DND-41 (cell line): ENCODE measurements around the gene FSHR.

Experiments
- EZH2 ChIP-seq: IDR thresholded peaks from 3 replicates; pipeline ENCODE4 v1.6.1; 2012; ENCODE audit warnings: borderline replicate concordance, low read depth, mild to moderate bottlenecking, moderate library complexity, low read length, inconsistent platforms; ENCODE audit not compliant: severe bottlenecking
- TF ChIP-seq, protein P1 (sequence below): IDR thresholded peaks from 2 replicates; pipeline ENCODE4 v1.5.1; 2012; ENCODE audit warnings: borderline replicate concordance, low read length, moderate library complexity, mild to moderate bottlenecking; ENCODE audit not compliant: poor library complexity, severe bottlenecking; ENCODE audit errors: extremely low read depth

DNA sequence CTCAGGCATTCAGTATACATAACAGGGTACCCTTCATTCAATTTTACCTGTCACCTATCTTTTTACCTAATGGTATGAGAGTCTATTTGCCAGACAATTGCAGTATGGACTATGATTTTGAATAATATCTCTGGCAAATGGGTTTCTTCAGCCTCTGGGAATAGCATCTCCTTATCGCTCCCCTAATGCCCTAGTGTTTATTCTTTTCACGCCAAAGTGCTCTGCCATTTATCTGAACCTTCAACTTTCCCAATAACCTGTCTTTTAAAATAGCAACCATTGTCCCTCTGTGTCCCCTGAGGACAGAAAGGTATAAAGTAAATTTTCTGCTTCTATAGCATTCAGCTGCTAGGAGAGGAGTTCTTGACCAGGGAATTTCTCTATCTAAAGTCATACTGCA, 45.0 kb upstream of the FSHR start:
- TF ChIP-seq, protein P1, sequence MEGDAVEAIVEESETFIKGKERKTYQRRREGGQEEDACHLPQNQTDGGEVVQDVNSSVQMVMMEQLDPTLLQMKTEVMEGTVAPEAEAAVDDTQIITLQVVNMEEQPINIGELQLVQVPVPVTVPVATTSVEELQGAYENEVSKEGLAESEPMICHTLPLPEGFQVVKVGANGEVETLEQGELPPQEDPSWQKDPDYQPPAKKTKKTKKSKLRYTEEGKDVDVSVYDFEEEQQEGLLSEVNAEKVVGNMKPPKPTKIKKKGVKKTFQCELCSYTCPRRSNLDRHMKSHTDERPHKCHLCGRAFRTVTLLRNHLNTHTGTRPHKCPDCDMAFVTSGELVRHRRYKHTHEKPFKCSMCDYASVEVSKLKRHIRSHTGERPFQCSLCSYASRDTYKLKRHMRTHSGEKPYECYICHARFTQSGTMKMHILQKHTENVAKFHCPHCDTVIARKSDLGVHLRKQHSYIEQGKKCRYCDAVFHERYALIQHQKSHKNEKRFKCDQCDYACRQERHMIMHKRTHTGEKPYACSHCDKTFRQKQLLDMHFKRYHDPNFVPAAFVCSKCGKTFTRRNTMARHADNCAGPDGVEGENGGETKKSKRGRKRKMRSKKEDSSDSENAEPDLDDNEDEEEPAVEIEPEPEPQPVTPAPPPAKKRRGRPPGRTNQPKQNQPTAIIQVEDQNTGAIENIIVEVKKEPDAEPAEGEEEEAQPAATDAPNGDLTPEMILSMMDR, result no peak
- TF ChIP-seq EZH2, result no peak
